NCI-H1105 treated with DMSO at 0.1 percent for 48 hours (cell line): ENCODE measurements around the gene TRRAP.

Experiments used
- DNase-seq: peaks from one replicate; lab custom pipeline; 2025; lab: John Stamatoyannopoulos, UW

Gene TRRAP

DNA sequence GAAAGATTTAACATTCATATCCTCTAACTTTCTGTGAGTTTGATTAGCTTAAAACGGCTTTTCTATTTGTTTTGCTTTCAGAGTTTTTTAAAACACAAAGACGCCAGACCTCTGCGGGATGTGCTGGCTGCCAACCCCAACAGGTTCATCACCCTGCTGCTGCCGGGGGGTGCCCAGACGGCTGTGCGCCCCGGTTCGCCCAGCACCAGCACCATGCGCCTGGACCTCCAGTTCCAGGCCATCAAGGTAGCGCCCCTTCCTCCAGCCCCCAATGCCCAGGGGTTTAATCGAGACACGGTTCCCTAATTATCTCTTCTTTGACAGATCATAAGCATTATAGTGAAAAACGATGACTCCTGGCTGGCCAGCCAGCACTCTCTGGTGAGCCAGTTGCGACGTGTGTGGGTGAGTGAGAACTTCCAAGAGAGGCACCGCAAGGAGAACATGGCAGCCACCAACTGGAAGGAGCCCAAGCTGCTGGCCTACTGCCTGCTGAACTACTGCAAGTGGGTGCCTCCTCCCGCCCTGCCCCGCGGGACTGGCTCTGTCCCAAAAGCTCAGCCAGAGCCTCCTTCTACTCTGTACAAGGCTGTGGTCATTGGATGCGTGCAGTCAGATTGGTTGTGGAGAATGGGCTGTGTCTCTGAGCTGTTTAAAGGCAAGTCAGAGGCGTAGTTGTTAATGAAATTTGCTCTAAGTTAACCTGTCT, 71.2 kb downstream of the TRRAP start:
- no peak for DNase-seq

DNA sequence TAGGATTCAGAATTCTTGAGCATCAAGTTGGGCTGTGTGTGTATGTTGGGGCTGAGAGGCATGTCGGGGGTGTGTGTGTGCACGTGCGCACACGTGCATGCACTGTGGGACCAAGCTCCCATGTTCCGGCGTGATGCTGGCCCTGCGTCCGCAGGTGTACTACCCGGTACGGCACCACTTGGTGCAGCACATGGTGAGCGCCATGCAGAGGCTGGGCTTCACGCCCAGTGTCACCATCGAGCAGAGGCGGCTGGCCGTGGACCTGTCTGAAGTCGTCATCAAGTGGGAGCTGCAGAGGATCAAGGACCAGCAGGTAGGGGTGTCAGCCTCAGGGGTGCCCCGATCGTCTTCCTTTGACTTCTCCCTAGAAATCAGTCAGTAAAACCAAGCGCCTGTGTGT, 77.7 kb downstream of the TRRAP start:
- DNase-seq = no peak

DNA sequence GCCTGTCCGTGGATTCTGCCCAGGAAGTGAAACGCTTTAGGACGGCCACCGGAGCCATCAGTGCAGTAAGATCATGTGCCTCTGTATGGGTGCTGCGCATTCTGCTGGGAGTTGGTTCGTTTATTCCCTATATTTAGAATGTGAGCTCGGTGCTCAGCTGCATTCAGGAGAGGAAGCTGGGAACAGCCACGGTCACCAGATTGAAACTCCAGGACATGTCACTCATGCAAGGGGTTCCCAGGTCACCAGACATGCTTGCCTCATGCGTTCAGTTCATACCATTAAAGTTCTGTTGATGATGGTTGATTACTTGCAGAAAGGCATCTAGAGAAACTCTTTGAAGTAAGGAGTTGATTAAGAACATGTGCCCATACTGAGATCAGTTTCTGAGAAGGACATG, 78.1 kb downstream of the TRRAP start:
- no peak for DNase-seq

DNA sequence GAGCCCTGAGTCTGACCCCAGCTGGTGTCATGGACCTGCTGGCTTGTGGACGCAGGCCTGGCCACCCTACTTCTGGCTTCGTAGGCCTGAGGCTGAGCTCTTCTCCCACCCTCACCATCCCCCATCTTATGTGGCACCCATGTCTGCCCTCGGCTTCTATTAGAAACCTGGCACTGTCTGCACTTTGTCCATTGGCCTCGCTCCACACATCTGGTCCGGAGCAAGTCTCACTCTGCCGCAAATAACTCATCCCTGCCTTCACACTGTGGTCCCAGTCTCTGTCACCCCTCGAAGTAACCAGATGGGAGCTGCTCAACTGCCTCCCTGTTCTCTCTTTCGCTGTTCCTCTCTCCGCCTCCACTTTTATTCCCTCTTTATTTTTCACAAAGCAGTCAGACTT, 78.6 kb downstream of the TRRAP start:
- DNase-seq = no peak

DNA sequence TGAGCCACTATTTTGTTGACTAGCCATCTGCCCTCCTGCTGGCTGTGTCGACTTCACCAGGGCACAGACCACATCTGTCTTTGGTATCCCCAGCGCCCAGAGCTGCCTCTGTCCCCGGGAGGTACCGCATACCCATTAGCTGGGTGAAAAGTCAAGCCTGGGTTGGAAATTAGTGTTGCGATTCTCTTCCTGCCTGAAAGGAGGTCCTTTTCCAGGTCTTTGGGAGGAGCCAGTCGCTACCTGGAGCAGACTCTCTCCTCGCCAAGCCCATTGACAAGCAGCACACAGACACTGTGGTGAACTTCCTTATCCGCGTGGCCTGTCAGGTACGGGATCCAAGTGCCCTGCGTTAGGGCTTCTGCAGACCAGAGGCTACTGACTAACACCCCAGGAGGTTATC, 79.4 kb downstream of the TRRAP start:
- DNase-seq = no peak

DNA sequence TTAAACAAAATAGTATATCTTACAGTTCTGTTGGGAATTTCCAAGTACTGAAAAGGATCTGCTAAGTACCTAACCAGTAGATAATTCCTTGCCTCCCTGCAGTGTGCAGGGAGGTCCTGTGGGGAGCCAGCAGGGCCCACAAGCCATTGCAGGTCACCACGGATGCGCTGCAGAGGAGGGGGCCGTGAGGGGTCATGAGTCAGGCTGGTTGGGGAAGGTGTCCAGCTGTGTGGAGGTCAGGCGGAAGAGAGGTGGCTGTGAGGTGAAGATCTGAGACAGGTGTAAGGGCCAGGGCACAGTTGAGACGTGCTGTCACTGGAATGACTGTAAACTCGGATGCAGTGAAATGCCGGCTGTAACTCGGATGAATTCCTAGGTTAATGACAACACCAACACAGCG, 80.6 kb downstream of the TRRAP start:
- DNase-seq = no peak

DNA sequence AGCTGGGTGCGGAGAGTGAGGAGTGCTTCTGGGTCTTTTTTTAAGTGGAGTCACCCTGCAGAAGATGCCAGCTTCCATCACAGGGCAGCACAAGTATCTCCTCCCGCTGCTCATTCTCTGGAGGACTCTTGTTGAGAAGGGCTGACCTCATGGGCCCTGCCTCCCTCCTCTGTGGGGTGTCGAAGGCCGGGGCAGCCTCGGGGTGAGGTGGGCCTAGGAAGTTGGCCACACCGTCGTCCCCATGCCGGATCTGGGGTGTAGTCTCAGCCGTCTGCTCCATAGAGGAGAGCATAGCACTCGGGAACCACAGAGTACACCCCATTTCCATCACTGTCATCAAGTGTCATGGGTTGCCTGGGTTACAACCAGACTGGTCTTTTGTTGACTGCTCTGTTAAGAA, 85.0 kb downstream of the TRRAP start:
- no peak for DNase-seq

DNA sequence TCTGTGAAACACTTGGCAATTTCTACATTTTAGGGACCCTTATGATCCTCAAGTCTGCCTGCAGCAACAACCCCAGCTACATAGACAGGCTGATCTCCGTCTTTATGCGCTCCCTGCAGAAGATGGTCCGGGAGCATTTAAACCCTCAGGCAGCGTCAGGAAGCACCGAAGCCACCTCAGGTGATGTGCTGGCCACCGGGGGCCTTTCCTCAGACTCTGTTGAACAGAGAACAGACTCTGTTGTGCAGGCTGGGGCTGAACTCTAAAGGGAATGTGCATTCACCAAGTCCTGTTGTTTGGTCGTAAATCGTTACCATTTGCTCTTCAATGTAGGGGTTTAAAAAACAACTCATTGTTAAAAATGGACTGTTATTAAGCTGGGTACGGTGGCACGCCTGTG, 86.3 kb downstream of the TRRAP start:
- DNase-seq = no peak

DNA sequence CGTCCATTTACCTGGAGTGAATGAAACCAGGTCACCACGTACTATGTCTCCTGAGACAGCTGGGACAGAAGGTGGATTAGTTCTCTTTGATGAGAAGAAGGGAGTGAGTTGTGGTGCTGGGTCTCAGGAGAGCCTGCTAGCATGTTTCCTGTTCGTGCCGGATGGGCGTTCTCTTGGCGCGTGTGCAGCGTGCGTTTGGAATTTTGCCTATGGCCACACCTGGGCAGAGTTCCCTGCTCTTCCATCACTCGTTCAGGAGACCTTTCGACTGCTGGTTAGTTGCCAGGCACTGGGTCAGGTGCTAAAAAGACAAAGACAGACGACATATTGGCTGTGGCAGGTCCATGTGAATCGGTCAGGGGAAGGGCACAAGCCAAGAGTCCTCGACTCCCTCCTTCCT, 90.3 kb downstream of the TRRAP start:
- no peak for DNase-seq

DNA sequence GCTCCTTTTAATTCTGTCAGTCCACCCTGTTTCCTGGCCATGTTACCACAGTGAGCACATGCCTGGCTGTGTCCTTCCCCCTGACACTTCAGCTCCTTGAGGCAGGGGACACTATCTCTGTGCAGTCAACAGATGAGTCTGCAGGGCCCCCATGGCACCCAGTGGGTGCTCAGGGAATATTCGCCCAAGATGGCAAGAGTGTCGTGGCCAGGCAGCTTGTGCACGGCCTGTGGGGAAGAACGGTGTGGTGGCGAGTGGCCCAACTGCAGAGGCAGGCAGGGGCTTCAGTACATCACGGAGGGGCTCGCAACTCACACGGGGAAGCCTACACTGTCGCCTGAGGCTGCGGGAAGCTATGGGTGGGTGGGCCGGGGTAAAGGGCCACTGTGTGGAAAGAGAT, 91.1 kb downstream of the TRRAP start:
- no peak for DNase-seq

DNA sequence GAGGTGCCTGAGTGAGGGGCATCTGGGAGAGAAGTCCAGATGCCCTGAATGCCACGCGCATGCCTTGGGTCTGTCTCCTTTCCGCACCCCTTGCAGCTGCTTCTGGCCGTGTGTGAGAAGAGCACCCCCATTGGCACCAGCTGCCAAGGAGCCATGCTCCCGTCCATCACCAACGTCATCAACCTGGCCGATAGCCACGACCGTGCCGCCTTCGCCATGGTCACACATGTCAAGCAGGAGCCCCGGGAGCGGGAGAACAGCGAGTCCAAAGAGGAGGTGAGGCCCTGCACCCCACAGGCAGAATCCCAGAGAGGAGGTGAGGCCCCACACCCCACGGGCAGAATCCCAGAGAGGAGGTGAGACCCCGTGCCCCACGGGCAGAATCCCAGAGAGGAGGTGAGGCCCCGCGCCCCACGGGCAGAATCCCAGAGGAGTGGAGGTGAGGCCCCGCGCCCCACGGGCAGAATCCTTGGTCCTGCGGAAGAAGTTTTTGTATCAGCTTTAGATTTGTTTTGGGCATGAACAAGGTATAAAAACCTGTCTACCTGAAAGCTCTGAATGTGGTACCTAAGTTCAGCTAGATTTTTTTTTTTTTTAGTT, 91.8 kb downstream of the TRRAP start:
- no peak for DNase-seq

DNA sequence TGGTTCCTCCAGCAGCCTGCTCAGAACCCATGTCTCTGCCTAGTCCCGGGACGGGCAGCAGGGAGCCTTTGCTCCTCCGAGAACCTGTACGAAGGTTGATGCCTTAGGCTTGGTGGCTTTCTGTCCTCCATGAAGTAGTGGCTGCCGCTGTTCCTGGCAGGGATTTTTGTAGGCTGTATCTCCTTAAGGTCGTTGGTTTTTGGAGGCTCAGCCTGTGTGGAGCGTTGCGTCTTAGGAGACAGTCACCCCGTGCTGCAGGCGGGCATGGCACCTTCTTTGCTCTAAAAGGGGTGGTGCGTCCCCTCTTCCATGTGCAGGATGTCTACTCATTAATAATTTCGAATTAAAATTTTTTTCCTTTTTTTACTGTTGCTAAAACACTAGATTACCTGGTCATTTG, 92.5 kb downstream of the TRRAP start:
- no peak for DNase-seq

DNA sequence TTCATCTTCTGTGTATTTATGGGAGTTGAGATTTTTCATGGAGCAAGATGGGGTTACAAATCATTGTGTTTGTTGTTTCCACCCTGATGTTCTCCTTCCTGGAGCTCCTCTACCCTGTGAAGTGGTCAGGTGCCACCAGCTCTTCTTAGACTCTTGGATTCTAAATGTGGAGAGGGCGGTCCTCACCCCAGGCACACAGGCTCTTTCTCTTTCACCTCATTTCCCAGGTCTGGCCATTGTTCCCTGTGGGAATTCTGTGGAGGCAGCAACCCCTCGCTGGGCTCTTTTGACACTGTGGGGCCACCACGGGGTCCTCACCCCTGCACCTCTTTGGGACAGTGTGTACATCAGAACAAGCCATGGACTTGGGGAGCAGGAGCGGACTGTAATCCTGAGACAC, 95.9 kb downstream of the TRRAP start:
- DNase-seq = no peak

DNA sequence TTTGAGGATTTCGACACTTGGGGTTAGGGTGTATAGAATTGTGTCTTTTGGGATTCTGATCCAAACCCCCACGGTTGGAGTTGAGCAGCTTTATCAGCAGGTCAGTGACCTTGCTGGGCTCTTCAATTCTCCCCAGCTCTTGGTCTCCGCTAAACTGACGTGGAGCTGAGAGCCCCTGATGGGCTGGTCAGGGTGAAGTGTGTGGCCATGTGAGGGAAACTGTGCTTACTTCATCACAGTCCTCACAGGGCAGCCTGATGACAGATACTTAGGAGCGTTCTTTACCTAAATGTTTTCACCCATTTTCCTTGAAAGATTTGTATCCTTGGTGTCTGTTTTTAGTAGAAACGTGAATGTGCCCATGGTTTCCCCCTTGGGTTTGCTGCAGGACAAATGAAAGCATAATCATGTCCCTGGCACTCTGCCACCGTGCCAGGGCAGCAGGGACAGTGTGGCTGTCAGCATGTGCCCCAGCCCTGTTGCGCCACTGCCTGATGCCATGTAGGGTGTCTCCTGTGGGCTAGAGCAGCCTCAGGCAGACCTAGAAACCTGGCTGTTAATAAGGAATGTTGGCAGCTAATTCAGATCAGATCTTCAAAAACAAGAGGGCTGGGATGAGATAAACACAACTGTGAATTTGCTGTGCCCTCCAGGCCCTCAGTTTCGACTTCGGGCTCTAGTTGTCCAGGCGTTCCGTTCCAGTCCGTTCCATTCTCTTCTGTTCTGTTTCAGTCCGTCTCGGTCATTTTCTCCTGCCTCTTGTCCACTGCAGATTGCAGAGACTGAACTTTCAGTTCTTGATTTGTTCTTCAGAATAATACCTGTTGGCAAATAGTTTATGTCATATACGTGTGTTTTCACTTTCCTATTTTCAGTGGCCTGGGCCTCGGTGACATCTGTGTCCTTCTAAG, 96.8 kb downstream of the TRRAP start:
- no peak for DNase-seq

DNA sequence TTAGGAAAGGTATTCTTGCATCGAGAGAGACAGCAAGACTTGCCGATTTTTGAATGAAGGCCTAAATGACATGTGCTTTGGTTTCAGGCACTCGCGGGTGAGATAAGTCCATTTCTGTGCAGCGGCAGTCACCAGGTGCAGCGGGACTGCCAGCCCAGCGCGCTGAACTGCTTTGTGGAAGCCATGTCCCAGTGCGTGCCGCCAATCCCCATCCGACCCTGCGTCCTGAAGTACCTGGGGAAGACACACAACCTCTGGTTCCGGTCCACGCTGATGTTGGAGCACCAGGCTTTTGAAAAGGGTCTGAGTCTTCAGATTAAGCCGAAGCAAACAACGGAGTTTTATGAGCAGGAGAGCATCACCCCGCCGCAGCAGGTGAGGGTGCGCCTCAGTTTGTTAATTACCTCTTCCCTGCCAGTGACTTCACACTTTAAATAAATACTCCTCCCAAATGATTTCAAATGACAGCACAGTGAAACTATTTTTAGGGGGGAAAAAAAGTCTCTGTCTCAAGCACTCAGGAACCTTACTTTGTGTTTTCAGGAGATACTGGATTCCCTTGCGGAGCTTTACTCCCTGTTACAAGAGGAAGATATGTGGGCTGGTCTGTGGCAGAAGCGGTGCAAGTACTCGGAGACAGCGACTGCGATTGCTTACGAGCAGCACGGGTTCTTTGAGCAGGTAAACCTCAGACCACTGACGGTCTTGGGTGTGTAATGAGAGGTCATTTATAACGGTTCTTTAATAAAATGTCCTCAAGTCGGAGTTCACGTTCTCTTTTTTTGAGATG, 98.3 kb downstream of the TRRAP start:
- no peak for DNase-seq

DNA sequence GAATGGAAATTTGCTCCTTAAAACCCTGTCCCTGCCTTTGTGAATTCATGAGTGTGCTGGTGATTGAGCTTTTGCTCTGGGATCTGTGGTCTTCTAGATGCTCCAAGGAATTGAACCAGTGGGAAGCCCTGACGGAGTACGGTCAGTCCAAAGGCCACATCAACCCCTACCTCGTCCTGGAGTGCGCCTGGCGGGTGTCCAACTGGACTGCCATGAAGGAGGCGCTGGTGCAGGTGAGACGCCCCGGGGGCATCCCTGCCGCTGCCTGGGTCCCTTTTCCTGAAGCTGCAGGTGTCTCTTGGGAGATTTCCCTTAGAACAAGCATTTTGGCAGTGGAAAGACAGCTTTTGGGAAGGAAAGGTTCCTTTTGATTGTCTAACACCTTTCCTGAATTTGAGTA, 100.3 kb downstream of the TRRAP start:
- no peak for DNase-seq

DNA sequence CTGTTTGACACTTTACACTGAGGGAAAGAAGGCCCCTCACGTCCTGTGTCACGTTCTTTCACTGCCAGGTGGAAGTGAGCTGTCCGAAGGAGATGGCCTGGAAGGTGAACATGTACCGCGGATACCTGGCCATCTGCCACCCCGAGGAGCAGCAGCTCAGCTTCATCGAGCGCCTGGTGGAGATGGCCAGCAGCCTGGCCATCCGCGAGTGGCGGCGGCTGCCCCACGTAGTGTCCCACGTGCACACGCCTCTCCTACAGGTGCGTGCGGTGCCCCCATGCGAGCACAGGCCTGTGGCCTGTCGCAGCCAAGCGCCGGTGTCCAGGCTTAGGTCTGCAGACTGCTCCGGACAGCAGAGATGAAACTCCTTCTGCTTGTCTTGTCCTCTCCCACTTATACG, 103.4 kb downstream of the TRRAP start:
- DNase-seq = no peak

DNA sequence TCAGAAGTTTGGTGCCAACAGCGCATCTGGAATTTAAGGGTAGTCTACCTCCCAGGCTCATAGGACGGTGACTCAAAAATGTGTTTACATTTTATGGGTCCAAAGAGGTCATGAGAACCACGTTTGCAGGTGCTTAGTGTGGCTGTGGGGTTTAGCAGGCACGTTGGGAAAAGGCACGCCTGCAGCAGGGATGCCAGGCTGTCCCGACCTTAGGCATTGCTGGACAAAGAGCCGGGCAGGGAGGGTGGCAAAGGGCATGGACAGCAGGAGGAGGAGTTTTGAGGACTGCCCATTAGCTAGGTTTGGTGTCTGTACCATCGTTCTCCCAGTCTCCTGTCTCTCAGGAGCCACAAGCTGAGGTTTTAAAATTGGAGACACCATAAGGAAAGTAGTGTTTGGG, 104.4 kb downstream of the TRRAP start:
- DNase-seq = no peak

DNA sequence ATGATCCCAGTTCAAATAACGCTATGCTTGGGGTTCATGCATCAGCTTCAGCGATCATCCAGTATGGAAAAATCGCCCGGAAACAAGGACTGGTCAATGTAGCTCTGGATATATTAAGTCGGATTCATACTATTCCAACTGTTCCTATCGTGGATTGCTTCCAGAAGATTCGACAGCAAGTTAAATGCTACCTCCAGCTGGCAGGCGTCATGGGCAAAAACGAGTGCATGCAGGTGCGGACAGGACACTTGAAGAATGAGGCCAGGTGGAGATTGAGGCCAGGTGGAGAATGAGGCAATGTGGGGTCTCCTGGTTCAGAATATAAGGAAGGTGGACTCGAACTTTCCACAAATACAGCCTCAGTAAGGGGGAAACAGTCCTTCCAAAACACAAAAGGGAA, 105.8 kb downstream of the TRRAP start:
- DNase-seq = no peak

DNA sequence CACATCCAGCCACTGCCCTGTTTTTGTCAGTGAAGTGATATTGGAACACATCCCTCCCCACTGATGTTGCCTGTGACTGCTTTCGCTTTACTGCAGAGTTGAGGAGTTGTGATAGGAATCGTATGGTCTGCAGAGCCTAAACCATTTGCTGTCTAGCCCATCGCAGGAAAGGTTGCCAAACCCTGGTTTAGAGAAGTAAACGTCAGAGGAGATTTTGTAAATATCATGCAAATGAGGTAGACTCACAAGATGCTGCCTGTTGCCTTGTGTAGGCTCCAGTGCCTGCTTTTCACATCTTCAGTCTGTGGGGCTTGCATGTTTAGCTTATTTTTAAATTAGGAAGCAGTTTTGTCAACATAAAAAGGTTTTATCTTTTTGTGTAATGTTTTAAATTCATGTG, 107.1 kb downstream of the TRRAP start:
- no peak for DNase-seq

DNA sequence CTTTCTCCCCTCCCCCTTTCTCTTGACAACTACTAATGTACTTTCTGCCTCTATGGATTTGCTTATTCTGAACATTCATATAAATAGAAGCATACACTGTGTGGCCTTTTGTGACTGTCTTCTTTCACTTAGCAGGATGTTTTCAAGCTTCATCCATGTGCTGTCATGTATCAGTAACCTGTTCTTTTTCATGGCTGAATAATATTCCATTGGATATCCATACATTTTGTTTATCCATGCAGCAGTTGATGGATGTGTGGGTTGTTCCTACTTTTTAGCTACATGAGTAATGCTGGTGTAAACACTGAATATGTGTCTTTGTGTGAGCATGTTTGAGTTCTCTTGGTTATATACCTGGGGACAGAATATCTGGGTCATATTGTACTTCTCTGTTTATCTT, 107.6 kb downstream of the TRRAP start:
- DNase-seq = no peak

DNA sequence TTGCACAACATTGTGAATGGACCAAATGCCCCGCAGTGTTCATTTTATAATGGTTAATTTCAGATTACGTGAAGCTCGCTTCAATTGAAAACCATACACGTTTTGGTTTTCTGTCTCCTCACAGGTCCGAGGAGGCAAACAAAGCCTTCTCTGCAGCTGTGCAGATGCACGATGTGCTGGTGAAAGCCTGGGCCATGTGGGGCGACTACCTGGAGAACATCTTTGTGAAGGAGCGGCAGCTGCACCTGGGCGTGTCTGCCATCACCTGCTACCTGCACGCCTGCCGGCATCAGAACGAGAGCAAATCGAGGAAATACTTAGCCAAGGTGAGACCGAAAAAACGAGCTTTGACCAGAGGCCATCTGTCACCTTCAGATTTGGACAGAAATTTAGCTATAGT, 110.3 kb downstream of the TRRAP start:
- no peak for DNase-seq
